ENCODE data around the gene GATB.
A peak's percentile ranks its signal among the peaks of the same experiment; 100 is the strongest.

Gene GATB

GRCh38 chr4:151644622-151645021 is 116.2 kb downstream of the GATB start:
- peak in 1 of 2 donors; percentile 22 for DNase-seq

DNA sequence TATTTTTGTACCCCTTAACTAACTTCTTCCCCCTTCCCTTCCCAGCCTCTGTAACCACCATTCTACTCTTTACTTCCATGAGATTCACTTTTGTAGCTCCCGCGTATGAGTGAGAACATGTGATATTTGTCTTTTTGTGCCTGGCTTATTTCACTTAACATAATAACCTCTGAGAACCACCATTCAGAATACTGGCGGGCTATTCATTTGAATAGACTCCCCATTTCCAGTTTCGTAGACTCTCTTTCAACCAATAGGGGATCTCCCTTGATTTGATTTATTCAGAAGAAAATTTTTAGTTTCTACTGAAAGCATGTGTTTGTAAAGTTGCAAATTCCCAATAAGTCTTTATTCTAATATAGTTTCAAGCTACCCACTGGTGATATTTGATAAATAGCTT is 117.2 kb downstream of the GATB start:
- no peak for DNase-seq

GRCh38 chr4:151641983-151642382 is 118.8 kb downstream of the GATB start:
- DNase-seq, result no peak

GRCh38 chr4:151641167-151641566 is 119.6 kb downstream of the GATB start:
- no peak for DNase-seq

DNA sequence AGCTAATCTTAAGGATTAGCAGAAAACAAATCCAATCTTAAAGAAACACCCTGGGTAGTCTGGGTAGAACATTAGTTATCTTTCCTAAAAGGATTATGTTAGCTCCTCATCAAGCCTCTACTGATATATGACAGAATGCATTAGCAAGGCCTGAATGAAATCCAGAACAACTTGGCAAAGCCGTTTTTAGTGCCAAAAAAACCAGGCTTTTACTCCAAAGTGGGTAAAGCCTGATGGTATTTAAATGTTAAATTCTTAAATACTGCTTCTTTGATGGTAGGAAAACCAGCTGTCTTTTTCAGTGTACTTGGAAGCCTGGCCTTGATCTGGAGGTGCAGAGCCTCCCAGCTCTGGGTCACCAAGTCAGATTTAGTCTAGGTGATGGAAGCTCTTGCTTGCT is 120.4 kb downstream of the GATB start:
- DNase-seq, result no peak

DNA sequence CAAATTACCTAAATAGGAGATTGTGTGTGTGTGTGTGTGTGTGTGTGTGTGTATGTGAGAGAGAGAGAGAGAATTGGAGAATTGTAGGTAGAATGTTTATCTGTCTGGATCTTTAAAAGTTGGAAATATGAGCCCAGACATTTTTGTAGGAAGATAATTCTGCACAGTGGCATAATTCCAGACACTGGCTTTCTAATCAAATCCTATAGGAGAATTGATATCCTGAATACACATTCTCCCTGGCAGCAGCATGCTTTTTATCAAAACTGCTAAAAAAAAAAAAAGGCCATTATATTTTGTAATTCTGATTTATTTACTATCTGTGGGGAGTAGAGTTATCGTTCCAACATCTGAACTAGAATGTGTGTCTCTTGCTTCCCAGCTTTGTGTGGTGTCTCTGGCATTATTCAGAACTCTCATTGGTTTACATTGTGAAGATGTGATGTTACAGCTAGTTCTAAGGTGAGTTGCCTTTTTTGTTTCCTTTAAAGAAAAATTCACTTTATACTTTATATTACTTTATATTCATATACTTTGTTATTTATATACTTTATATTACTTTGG is 122.4 kb downstream of the GATB start:
- no peak for DNase-seq

DNA sequence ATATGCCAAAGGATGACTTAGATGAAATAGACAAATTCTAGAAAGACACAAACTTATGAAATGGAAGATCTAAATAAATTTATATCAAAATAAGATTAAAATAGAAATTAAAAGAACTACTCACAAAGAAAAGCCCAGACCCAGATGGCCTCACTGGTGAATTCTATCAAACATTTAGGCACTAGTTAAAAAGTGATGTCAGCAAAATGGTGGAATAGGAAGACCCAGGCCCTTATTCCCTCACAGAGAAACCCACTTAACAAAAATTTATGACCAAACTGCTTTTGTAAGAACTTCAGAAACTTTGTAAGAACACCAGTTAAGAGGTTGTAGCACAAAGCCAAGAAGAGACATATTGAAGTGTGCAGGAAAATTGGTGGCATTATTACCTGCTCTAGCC is 129.5 kb downstream of the GATB start:
- no peak for DNase-seq

DNA sequence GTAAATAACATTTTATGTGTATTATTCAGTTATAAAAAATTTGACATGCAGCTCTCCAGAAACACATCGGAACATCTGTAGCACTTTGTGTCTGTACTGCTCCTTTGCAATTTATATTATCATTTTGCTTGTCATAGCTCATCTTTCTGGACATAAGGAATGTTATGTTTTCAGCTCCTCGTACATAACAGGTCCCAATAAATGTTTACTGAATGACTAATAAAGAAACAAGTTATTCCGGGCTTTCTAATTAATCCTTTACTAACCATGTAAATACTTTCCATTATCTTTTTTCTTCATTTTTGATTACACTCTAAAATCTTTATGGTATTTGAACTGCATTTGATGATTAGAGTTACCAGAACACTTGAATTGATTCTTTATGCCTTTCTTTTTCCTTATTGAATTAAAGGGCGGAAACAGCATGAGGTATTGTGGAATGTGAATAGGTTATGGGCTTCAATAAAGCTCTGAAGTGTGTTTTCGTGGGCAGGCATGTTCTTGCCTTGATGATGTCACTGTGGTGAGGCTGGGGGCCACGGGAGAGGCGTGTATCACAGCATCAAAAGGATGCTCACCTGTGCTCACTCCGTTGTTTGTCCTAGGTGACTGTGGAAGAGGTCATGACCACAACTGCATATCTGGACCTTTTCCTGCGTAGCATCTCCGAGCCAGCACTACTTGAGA is 131.6 kb downstream of the GATB start:
- DNase-seq, result no peak

GRCh38 chr4:151628001-151628608 is 132.7 kb downstream of the GATB start:
- DNase-seq, result no peak

GRCh38 chr4:151627491-151627890 is 133.3 kb downstream of the GATB start:
- no peak for DNase-seq

DNA sequence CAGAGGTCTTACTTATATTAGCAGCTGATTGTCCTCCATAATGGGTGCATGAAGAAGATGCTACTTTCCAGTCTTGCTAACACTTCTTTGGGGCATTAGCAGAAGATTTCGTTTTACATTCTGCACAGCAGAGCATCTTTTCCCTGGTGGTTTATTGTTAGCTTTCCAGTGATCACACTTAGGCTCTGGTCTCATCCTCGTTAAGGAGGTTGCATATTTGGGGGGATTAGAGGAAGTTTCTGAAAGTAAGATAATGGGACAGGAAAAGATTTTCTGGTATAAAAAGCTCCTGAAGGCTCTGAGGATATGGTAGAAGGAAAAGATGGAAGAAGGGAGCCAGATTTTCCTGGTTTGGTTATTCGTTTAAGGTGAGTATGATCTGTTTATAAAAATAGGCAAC is 134.1 kb downstream of the GATB start:
- DNase-seq, result no peak

DNA sequence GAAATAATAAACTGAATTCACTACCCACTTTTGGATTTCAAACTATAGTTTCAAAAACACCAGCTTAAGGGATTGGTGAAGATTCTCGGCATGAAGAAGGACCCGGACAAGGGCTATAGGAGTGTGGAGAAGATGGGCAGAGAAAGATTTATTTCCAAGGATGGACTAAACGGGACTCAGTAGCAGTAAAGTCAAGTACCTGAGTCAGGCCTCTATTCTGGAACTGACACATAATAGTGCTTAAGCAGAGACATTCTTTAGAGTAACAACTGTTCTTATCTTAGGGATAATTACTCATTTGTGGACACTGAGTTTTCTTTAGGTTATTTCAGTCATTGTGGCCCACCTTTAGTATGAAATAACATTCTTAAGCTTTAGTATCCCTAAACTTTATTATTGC is 134.6 kb downstream of the GATB start:
- no peak for DNase-seq

DNA sequence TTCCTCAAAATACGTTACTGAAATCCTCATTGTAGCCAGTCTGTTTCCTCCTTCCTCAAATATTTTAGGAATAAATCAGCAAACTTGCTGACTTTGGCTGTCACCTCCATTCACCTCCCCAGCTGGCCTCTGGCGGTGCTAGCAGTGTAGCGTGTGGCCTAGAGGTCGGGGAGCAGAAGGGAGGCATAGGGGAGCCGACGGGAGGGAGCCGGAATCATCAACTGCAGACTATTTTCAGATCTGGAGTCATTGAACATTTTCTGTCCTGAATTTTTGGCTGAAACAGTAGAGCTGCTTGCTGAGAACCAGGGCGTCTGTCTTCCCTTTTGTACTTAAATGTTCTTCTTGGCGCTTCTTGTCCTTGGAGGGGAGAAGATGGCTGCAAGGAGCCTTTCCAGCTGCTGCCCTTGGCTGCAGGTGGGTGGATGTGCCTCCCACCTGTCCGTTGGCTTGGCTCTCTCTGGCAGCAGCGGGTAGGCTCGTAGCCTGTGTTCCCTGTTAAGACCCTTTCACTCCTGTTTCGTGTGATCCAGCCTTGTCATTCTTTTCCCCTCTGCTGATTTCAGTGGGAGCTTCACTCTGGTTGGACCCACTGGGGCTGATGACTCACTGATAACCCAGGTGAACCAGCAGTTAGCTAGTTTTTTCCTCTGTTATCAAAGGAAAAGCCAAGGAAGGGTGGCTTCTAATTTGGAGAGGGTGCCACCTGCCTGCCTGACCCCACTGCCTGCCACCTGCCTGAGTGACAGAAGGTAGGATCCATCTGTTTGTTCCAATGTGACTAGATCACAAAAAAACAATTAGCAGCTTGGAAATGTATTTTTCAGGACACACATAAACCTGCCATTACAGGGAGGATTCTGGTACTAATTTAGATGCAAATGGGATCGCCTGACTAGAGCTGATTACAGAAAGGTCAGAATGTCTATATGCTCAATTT is 135.9 kb downstream of the GATB start:
- no peak for DNase-seq

All from stimulated activated CD4-positive, alpha-beta T cell treated with anti-CD3 and anti-CD28 coated beads, Interleukin-2, amount 100 ng/mL, for 24 hours (primary cell).